SU-DHL-6 (cell line): Measurements from ENCODE around the gene CCDC30.

Experiments used
- H2AFZ ChIP-seq: fragments of 200-600 bp; sonication (generic); 2 replicates; pipeline ENCODE4 v1.6.1; 2014; ENCODE audit warnings: low read depth, mild to moderate bottlenecking, moderate library complexity, mixed read lengths, antibody characterized with exemption, low read length; ENCODE audit not compliant: severe bottlenecking
- H3F3A ChIP-seq: fragments of 200-600 bp; shearing (Covaris generic); 2 replicates; pipeline ENCODE4 v1.6.0; 2016; ENCODE audit warnings: antibody characterized with exemption, mild to moderate bottlenecking; ENCODE audit not compliant: insufficient read depth
- H3K27ac ChIP-seq: fragments of 200-600 bp; sonication (generic); 2 replicates; pipeline ENCODE4 v1.5.1; 2016; ENCODE audit warnings: low read depth, mild to moderate bottlenecking, low read length, moderate library complexity, mixed read lengths
- H3K27me3 ChIP-seq: fragments of 200-600 bp; sonication (generic), shearing (Covaris generic); 2 replicates; pipeline ENCODE4 v1.6.0; 2014; ENCODE audit warnings: mild to moderate bottlenecking, low read length
- H3K36me3 ChIP-seq: fragments of 200-600 bp; sonication (generic); 2 replicates; pipeline ENCODE4 v1.6.1; 2014; ENCODE audit warnings: mild to moderate bottlenecking, low read length, mixed read lengths
- H3K4me2 ChIP-seq: fragments of 300-600, 200-600 bp; shearing (Covaris generic), sonication (generic); 2 replicates; pipeline ENCODE4 v1.6.0; 2014; ENCODE audit warnings: low read length, low read depth, mild to moderate bottlenecking; ENCODE audit not compliant: poor library complexity, severe bottlenecking
- H3K4me3 ChIP-seq: fragments of 200-600 bp; sonication (generic); 2 replicates; pipeline ENCODE4 v1.5.1; 2014; ENCODE audit warnings: antibody characterized with exemption, low read length, mild to moderate bottlenecking, mixed read lengths; ENCODE audit not compliant: insufficient read depth, poor library complexity, severe bottlenecking
- H3K79me2 ChIP-seq: fragments of 200-600 bp; sonication (generic); 2 replicates; pipeline ENCODE4 v1.6.1; 2014; ENCODE audit warnings: mild to moderate bottlenecking, low read length, moderate library complexity; ENCODE audit not compliant: insufficient read depth
- H3K9ac ChIP-seq: fragments of 200-600 bp; sonication (generic); 2 replicates; pipeline ENCODE4 v1.7.0; 2014; ENCODE audit warnings: mild to moderate bottlenecking, low read length
- H3K9me2 ChIP-seq: fragments of 200-600 bp; sonication (generic); replicated peaks from 2 replicates; pipeline ENCODE4 v1.6.1; 2014; ENCODE audit warnings: low read length; ENCODE audit not compliant: insufficient read depth
- H3K9me3 ChIP-seq: fragments of 200-600 bp; sonication (generic); 2 replicates; pipeline ENCODE4 v1.6.1; 2014; ENCODE audit warnings: low read length, mixed read lengths; ENCODE audit not compliant: insufficient read depth
- H4K20me1 ChIP-seq: fragments of 200-600 bp; sonication (generic); 2 replicates; pipeline ENCODE4 v1.6.1; 2014; ENCODE audit warnings: low read depth, mild to moderate bottlenecking, antibody characterized with exemption, low read length, moderate library complexity, mixed read lengths
- EZH2phosphoT487 ChIP-seq: fragments of 200-600 bp; sonication (generic), shearing (Covaris generic); conservative IDR thresholded peaks from 2 replicates; pipeline ENCODE4 v1.6.1; 2018; ENCODE audit warnings: mild to moderate bottlenecking, antibody characterized with exemption, low read length, moderate library complexity, mixed read lengths
- TF ChIP-seq, protein P1 (sequence below): fragments of 200-600 bp; sonication (generic); IDR thresholded peaks from one replicate; pipeline ENCODE4 v1.5.1; 2017; ENCODE audit warnings: antibody characterized with exemption, mild to moderate bottlenecking, low read length, moderate library complexity; ENCODE audit not compliant: insufficient read depth, poor library complexity, severe bottlenecking

Gene CCDC30

GRCh38 chr1:42593486-42594100 is 130.5 kb downstream of the CCDC30 start:
- no peaks in the 10 kb centered on the region for H4K20me1 ChIP-seq
- H3K4me3 ChIP-seq = no peak overlapping the region
- H3K4me2 ChIP-seq = no peak overlapping the region
- H2AFZ ChIP-seq = no peak overlapping the region
- H3K27ac ChIP-seq = no peak overlapping the region
- no peaks in the 10 kb centered on the region for H3K9me3 ChIP-seq
- H3K79me2 ChIP-seq = no peaks in the 10 kb centered on the region
- TF ChIP-seq, protein P1, sequence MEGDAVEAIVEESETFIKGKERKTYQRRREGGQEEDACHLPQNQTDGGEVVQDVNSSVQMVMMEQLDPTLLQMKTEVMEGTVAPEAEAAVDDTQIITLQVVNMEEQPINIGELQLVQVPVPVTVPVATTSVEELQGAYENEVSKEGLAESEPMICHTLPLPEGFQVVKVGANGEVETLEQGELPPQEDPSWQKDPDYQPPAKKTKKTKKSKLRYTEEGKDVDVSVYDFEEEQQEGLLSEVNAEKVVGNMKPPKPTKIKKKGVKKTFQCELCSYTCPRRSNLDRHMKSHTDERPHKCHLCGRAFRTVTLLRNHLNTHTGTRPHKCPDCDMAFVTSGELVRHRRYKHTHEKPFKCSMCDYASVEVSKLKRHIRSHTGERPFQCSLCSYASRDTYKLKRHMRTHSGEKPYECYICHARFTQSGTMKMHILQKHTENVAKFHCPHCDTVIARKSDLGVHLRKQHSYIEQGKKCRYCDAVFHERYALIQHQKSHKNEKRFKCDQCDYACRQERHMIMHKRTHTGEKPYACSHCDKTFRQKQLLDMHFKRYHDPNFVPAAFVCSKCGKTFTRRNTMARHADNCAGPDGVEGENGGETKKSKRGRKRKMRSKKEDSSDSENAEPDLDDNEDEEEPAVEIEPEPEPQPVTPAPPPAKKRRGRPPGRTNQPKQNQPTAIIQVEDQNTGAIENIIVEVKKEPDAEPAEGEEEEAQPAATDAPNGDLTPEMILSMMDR = no peak
- H3K9me2 ChIP-seq = no peaks in the 10 kb centered on the region
- no peaks in the 10 kb centered on the region for H3F3A ChIP-seq
- no peaks in the 10 kb centered on the region for H3K36me3 ChIP-seq
- no peaks in the 10 kb centered on the region for H3K27me3 ChIP-seq
- no peak overlapping the region for H3K9ac ChIP-seq

- no peak overlapping the region for H3K4me3 ChIP-seq
- H3K9me2 ChIP-seq = no peaks in the 10 kb centered on the region
- H3K9me3 ChIP-seq = no peaks in the 10 kb centered on the region
- H3K9ac ChIP-seq = no peak overlapping the region
- H3K4me2 ChIP-seq = no peak overlapping the region
- TF ChIP-seq, protein P1 = no peak
- TF ChIP-seq EZH2phosphoT487 = no peak
- no peak overlapping the region for H2AFZ ChIP-seq
- no peaks in the 10 kb centered on the region for H3K27me3 ChIP-seq
- H4K20me1 ChIP-seq = no peaks in the 10 kb centered on the region
- H3F3A ChIP-seq = no peaks in the 10 kb centered on the region
- H3K79me2 ChIP-seq = no peaks in the 10 kb centered on the region
- H3K36me3 ChIP-seq = no peaks in the 10 kb centered on the region
- H3K27ac ChIP-seq = no peak overlapping the region
These were observed 138.4 kb downstream of the CCDC30 start for GRCh38 chr1:42601472-42601871.

DNA sequence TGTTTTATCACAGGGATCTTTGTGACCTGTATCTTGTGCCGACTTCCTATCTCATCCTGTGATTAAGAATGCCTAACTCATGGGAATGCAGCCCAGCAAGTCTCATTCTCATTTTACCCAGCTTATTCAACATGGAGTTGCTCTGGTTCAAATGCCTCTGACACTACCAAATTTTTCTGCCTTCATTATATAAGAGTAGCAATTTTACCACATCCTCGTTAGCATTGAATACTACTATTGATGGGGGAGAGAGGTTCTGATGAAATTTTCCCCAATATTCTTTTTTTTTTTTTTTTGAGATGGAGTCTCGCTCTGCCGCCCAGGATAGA is 150.7 kb downstream of the CCDC30 start:
- H3K4me2 ChIP-seq = no peak overlapping the region
- no peaks in the 10 kb centered on the region for H3K79me2 ChIP-seq
- H4K20me1 ChIP-seq = no peaks in the 10 kb centered on the region
- H3F3A ChIP-seq = no peaks in the 10 kb centered on the region
- H3K27ac ChIP-seq = no peak overlapping the region
- no peaks in the 10 kb centered on the region for H3K36me3 ChIP-seq
- no peaks in the 10 kb centered on the region for H3K9me2 ChIP-seq
- no peak overlapping the region for H3K4me3 ChIP-seq
- no peak overlapping the region for H3K9ac ChIP-seq
- H3K27me3 ChIP-seq = no peaks in the 10 kb centered on the region
- H3K9me3 ChIP-seq = no peaks in the 10 kb centered on the region
- TF ChIP-seq, protein P1 = no peak
- no peak for TF ChIP-seq EZH2phosphoT487
- no peak overlapping the region for H2AFZ ChIP-seq
